GM12891 (cell line): ENCODE data around the gene OR1L8.

ENCODE experiments used
- DNase-seq: peaks from one replicate; pipeline ENCODE4 v3.0.0; 2011; ENCODE audit warnings: low spot score; ENCODE audit not compliant: insufficient read length
- FAIRE-seq: peaks from 2 replicates; lab custom pipeline; 2011; peaks lifted over from hg19 to GRCh38; lab: Jason Lieb, UNC
- PAX5 ChIP-seq: IDR thresholded peaks from 2 replicates; pipeline ENCODE4 v1.6.1; 2011; ENCODE audit warnings: low read length, moderate library complexity, mild to moderate bottlenecking; ENCODE audit not compliant: insufficient read depth, severe bottlenecking
- POLR2A ChIP-seq: IDR thresholded peaks from 2 replicates; pipeline ENCODE4 v1.6.1; 2011; ENCODE audit warnings: low read depth, low read length, control low read depth
- POLR2AphosphoS5 ChIP-seq: IDR thresholded peaks from 2 replicates; pipeline ENCODE4 v1.6.1; 2011; ENCODE audit warnings: low read depth, low read length, control low read depth
- POU2F2 ChIP-seq: IDR thresholded peaks from 2 replicates; pipeline ENCODE4 v1.6.1; 2011; ENCODE audit warnings: low read depth, mild to moderate bottlenecking, control low read depth, low read length, moderate library complexity

The OR1L8 gene

GRCh38 chr9:122518226-122518625 is 65.0 kb downstream of the OR1L8 start:
- FAIRE-seq (no peak), DNase-seq (no peak)
- TF ChIP-seq POLR2AphosphoS5 = no peak
- no peak for TF ChIP-seq POU2F2
- no peak for TF ChIP-seq POLR2A
- no peak for TF ChIP-seq PAX5
